Measurements from ENCODE around the gene CTNNA2. TPM values are rescaled to one million over a fixed set of nuclear protein-coding genes. Genes with fewer than 3 reads are reported as not detected.

Gene CTNNA2
- total RNA-seq, 1 donor from 2014 or later, result 2.9 TPM

- H3K4me3 ChIP-seq, result no peak overlapping the region
- H3K27ac ChIP-seq, result no peak overlapping the region
Observed at GRCh38 chr2:80568011-80568410, 1055.2 kb downstream of the CTNNA2 start.

GRCh38 chr2:80573167-80573566 lies 1060.3 kb downstream of the CTNNA2 start:
- no peak for DNase-seq (ENCODE audit: extremely low spot score in 2 of 2)
- H3K9me3 ChIP-seq, result no peaks in the 10 kb centered on the region
- no peak overlapping the region for H3K27ac ChIP-seq
- no peak overlapping the region for H3K4me3 ChIP-seq
- intact Hi-C loops (cut with DNase I), result no loop called here
- no peaks in the 10 kb centered on the region for H3K4me1 ChIP-seq
- H3K27me3 ChIP-seq, result no peaks in the 10 kb centered on the region
- TF ChIP-seq POLR2AphosphoS5 (IDR thresholded peaks at IDR 0.05; ENCODE audit: insufficient read depth in 1 of 2, low read depth in 1 of 2), result no peak
- TF ChIP-seq CTCF (IDR thresholded peaks at IDR 0.05), result no peak
- TF ChIP-seq POLR2A (IDR thresholded peaks at IDR 0.05), result no peak
- no peaks in the 10 kb centered on the region for H3K36me3 ChIP-seq

More at GRCh38 chr2:80568011-80568410, 1055.2 kb downstream of the CTNNA2 start:
- intact Hi-C loops (cut with DNase I), result no loop called here
- Histone ChIP-seq H3K27me3 (no peaks in the 10 kb centered on the region), H3K9me3 (no peaks in the 10 kb centered on the region), H3K36me3 (no peaks in the 10 kb centered on the region), H3K4me1 (no peaks in the 10 kb centered on the region)
- TF ChIP-seq POLR2A (IDR thresholded peaks at IDR 0.05) (no peak), POLR2AphosphoS5 (IDR thresholded peaks at IDR 0.05; ENCODE audit: insufficient read depth in 1 of 2, low read depth in 1 of 2) (no peak), CTCF (IDR thresholded peaks at IDR 0.05) (no peak)
- no peak for DNase-seq (ENCODE audit: extremely low spot score in 2 of 2)

GRCh38 chr2:80573950-80574349 lies 1061.1 kb downstream of the CTNNA2 start:
- intact Hi-C loops (cut with DNase I), result no loop called here
- Histone ChIP-seq H3K36me3 (no peaks in the 10 kb centered on the region), H3K27ac (no peak overlapping the region), H3K4me3 (no peak overlapping the region), H3K27me3 (no peaks in the 10 kb centered on the region), H3K9me3 (no peaks in the 10 kb centered on the region), H3K4me1 (no peaks in the 10 kb centered on the region)
- TF ChIP-seq CTCF (IDR thresholded peaks at IDR 0.05) (no peak), POLR2A (IDR thresholded peaks at IDR 0.05) (no peak), POLR2AphosphoS5 (IDR thresholded peaks at IDR 0.05; ENCODE audit: insufficient read depth in 1 of 2, low read depth in 1 of 2) (no peak)
- DNase-seq (ENCODE audit: extremely low spot score in 2 of 2), result no peak

- DNase-seq (ENCODE audit: extremely low spot score in 2 of 2), result no peak
- H3K4me3 ChIP-seq, result no peak overlapping the region
- H3K9me3 ChIP-seq, result no peaks in the 10 kb centered on the region
- no peaks in the 10 kb centered on the region for H3K27me3 ChIP-seq
- TF ChIP-seq POLR2A (IDR thresholded peaks at IDR 0.05), result no peak
- TF ChIP-seq CTCF (IDR thresholded peaks at IDR 0.05), result no peak
- TF ChIP-seq POLR2AphosphoS5 (IDR thresholded peaks at IDR 0.05; ENCODE audit: insufficient read depth in 1 of 2, low read depth in 1 of 2), result no peak
- H3K27ac ChIP-seq, result no peak overlapping the region
- H3K36me3 ChIP-seq, result no peaks in the 10 kb centered on the region
- no peaks in the 10 kb centered on the region for H3K4me1 ChIP-seq
- intact Hi-C loops (cut with DNase I), result no loop called here
Observed at GRCh38 chr2:80579756-80580155, 1066.9 kb downstream of the CTNNA2 start.

- TF ChIP-seq POLR2AphosphoS5 (IDR thresholded peaks at IDR 0.05; ENCODE audit: insufficient read depth in 1 of 2, low read depth in 1 of 2) (no peak), POLR2A (IDR thresholded peaks at IDR 0.05) (no peak), CTCF (IDR thresholded peaks at IDR 0.05) (no peak)
- Histone ChIP-seq H3K4me3 (no peak overlapping the region), H3K36me3 (no peaks in the 10 kb centered on the region), H3K27ac (no peak overlapping the region), H3K9me3 (no peaks in the 10 kb centered on the region), H3K27me3 (no peaks in the 10 kb centered on the region), H3K4me1 (no peaks in the 10 kb centered on the region)
- intact Hi-C loops (cut with DNase I), result no loop called here
- DNase-seq (ENCODE audit: extremely low spot score in 2 of 2), result no peak
Observed at GRCh38 chr2:80591233-80591632, 1078.4 kb downstream of the CTNNA2 start.

Measured in vagina (tissue), 2 donors.